ENCODE measurements around the gene C16orf96.

Gene C16orf96

DNA sequence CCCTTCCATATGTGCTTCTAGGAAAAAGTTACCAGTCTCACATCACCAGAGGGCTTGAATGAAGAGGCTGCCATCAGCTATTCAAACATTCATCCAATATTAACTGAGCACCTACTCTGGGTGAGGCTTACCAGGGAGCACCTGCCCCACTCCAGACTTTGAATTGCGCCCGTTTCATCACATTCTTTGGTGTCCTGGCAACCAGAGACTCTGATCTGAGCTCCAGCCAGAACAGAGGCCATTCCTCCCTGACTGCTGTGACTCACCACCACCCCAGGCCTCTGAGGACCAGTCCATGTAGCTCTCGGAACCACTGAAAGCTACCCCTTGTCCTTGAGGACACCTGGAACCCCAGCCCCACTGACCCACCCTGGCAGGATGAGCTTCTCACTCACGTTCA, at the start of gene C16orf96:
TSS of gene C16orf96 (plus strand) at position 229 of the 400 bp plus-strand sequence. CDS start at position 379, 150 bp downstream.
- no peak for DNase-seq (ENCODE audit: low read depth)

DNA sequence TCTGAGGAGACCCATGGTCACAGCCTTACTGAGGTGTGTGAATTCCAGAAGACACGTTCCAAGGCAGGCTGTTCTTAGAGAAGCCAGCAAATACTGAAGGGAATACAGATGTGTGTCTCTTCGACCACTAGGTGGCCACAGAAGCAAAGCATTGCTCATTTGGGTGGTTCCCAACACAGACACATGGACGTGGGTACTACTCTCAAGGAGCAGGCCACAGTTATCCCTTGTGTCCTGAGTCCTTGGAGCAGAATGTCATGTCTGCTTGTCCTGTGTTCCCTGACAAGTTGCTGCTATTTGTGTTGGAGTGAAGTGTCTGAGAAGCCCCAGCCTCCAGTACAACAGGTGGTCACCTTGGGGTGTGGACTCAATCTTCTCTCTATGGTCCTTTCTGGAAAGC, 49.7 kb upstream of the C16orf96 start:
- peak; percentile 76 for DNase-seq (ENCODE audit: low read depth)

DNA sequence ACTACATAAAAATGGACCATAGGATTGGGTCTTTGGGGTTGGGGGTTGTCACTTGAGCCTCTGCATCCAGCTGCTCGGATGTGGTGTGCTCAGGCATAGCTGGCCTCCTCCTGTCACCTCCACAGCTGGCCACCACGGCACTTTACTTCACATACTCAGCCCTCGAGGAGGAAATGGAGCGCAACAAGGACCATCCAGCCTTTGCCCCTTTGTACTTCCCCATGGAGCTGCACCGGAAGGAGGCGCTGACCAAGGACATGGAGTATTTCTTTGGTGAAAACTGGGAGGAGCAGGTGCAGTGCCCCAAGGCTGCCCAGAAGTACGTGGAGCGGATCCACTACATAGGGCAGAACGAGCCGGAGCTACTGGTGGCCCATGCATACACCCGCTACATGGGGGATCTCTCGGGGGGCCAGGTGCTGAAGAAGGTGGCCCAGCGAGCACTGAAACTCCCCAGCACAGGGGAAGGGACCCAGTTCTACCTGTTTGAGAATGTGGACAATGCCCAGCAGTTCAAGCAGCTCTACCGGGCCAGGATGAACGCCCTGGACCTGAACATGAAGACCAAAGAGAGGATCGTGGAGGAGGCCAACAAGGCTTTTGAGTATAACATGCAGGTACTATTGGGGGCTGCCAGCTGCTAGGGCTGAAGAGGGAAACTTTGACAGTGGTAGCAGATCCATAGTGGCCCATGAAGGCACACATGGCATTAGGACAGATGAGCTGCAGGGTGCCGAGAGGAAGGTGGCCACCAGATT, 48.4 kb upstream of the C16orf96 start:
- no peak for DNase-seq (ENCODE audit: low read depth)

DNA sequence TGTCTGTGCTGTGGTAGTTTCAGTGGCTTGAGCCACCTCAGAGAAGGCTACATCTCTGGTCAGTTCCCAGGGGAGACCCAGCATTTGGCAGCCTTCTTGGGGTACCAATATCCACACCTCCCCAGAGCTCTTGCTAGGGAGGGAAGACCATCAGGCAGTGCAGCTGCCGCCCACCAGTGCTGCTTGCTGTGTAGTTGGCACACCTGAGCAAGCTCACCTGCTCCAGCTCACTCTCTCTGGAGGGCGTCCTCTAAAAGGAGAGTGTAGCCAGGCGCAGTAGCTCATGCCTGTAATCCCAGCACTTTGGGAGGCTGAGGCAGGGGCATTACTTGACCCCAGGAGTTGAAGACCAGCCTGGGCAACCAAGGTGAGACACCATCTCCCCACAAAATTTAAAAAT, 47.3 kb upstream of the C16orf96 start:
- DNase-seq (ENCODE audit: low read depth), result no peak

DNA sequence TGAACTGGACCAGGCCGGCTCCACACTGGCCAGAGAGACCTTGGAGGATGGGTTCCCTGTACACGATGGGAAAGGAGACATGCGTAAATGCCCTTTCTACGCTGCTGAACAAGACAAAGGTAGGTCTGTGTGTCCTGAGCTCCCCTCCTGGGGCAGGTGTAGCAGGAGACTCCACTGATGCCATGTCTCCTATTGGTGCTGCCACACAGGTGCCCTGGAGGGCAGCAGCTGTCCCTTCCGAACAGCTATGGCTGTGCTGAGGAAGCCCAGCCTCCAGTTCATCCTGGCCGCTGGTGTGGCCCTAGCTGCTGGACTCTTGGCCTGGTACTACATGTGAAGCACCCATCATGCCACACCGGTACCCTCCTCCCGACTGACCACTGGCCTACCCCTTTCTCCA, 46.7 kb upstream of the C16orf96 start:
- DNase-seq (ENCODE audit: low read depth), result no peak

DNA sequence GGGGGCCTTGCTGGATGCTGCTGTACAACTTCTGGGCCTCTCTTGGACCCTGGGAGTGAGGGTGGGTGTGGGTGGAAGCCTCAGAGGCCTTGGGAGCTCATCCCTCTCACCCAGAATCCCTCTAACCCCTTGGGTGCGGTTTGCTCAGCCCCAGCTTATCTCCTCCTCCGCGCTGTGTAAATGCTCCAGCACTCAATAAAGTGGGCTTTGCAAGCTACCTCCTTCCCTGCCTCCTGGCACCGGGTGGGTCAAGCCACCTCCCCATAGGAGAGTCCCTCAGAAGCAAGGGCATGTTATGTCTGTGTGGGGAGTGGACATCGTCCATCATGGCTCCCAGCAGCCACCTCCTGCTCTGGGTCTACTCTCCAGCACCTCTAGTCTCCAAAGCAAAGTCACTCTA, 46.0 kb upstream of the C16orf96 start:
- DNase-seq (ENCODE audit: low read depth), result no peak

DNA sequence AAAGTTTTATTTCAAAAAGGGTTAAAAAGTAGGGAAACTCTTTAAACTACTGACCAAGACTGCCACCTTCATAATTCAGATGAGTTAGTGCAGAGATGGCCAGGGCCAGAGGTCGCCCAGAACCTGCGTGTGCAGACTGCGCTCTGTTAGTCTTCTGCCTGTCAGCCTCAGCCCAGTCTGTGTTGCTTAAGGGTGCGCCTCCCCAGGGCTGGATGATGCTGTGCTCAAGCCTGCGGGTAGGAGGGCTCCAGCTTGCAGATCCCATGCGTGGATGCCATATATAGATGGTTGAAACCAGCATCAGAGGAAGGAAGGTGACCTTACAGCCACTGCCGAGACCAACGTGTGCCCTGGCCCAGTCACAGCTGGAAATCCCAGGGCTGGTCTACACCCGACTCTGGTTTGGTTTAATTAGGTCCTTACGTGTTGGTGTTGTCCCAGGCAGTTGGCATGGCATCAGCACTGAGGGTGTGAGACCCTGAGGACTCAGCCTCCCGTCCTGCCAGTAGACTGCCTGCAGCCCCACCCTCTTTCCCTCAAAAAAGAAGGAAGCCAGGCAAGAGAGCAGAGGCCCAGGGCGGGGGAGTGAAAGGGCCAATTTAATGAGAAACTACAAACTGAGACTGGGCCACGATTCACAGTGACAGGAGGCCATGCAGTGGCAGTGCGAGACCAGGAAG, 45.3 kb upstream of the C16orf96 start:
- no peak for DNase-seq (ENCODE audit: low read depth)

DNA sequence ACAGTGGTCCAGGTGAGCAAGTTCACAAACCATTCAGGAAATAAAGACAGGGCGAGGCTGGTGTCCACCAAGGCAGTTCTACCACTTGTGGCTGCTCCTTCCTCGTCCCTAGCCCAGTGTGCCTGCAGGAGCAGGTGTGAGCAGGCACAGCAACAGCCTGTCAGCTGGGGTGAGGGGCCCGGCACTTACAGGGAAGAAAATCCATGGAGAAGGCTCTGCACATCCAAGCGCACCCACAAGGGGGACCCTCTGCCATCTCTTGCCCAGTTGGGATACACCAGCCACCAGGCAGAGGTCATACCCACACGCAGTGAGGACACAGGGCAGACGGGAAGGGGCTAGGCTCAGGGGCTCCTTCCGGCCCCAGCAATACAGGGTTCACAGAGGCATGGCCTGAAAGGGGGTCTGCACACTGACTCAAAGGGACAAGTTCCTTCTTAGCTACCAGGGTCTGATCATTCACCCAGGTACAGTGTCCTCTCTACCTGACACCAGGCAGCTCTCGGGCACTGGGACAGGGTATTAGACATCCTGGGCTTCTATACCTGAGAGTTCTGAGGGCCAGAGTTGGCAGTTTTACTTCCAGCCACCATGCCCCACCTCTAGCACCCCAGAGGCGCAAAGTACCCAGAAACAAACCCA, 44.6 kb upstream of the C16orf96 start:
- peak; percentile 56 for DNase-seq (ENCODE audit: low read depth)

DNA sequence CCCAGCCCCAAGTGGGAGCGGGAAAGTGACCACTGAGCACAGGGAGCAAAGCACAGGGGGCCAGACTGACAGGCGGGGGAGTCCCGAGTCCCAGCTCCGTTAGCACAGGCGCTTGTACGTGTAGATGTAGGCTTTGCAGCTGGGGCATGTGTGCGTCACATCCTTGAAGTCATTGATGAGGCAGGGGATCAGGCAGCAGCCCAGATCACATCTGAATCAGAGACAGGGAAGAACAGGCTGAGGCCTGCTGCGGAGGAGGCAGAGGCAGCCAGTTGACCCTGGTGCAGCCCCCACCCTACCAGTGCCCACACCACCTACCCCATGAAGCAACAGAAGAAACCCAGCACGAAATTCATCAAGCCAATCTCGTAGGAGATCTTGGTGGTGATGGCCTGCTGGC, 43.7 kb upstream of the C16orf96 start:
- no peak for DNase-seq (ENCODE audit: low read depth)

DNA sequence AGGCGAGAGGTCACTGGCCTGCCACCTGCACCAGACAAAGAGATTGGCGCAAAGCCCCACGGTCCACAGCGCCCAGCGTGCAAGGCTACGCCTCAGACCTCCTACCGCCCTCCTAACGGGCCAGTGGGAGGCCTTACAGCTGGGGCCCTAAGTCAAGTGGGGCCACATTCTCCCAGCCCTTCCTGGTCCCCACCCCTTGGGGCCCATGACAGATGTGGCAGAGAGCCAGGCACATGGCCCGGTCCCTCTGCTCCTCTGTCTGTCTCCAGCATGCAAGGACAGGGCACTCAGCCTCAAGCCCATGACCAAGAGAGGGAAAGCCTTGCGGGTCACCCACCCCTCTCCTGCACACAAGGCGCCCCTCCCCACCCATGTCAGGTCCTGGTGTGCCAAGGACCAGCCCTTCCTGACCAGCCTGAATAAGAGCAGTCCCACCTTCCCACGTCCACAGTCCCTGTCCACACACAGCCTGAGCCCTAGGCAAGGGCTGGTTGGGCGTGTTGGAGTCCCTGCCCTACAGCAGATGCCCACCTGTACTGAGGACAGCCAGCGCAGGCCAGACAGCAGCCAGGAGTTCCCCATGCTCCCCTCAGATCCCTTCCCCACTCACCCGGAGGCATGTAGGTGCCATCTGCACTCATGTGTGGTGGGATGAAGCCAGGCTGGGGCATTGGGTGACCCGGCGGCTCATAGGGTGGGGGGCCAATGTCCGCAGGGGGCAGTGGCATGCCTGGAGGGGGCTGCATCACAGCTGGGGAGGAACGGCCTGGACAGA, 42.9 kb upstream of the C16orf96 start:
- no peak for DNase-seq (ENCODE audit: low read depth)

DNA sequence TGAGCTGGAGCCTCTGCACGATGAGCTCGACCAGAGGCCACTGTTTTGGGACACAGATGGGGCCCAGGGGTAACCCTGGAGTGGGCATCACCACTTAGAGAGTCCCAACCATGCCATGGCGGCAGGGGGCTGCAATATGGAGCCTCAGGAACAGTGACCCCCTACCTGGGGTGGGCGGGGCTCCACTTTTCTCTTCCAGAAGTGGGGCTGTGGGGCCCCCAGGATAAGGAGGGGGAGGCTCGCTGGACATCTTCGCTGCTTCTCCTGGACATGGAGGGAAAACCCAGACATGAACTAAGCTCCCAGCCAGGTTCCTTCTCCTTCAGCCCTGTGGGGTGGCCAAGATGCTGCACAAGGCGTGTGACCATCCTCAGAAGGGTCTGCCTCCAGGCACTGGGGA, 42.3 kb upstream of the C16orf96 start:
- no peak for DNase-seq (ENCODE audit: low read depth)

DNA sequence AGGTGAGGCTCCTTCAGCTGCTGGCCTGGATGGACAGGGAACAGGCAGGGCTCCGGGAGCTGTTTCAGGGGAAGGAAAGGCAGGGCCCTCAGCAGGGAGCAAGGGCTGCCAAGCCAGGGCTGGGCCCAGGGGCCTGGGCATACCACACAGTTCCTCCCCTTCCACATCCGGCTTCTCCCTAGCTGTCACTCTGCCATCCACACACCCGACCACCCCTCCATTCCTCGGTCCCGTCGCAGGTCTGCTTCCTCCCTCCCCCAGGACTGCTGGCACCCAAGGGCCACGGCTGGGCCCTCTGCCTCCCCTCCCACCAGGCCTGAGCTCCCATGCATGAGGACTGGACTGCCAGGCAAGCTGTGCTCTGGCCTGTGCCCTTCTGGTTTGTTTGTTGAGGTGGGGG, 41.5 kb upstream of the C16orf96 start:
- DNase-seq (ENCODE audit: low read depth), result no peak

DNA sequence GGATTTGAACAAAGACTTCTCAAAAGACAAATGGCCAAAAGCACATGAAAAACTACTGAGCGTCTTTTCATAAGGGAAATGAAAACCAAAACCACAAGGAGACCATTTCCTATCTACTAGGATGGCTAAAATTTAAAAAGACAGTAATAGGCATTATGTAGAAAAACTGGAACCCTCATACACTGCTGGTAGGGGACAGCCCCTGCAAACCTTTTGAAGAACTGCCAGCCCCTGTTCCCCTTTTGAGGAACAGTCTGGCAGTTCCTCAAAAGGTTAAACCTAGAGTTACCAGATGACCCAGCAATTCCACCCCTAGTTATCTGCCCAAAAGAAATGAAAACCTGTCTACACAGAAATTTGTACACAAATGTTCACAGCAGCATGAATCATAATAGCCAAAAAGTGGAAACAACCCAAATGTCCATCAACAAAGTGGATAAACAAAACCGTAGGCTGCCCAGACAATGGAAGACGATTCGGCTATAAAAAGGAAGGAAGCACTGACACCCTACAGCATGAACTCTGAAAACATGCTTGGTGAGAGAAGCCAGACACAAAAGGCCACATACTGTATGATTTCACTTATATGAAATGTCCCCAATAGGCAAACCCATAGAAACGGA, 40.4 kb upstream of the C16orf96 start:
- no peak for DNase-seq (ENCODE audit: low read depth)

DNA sequence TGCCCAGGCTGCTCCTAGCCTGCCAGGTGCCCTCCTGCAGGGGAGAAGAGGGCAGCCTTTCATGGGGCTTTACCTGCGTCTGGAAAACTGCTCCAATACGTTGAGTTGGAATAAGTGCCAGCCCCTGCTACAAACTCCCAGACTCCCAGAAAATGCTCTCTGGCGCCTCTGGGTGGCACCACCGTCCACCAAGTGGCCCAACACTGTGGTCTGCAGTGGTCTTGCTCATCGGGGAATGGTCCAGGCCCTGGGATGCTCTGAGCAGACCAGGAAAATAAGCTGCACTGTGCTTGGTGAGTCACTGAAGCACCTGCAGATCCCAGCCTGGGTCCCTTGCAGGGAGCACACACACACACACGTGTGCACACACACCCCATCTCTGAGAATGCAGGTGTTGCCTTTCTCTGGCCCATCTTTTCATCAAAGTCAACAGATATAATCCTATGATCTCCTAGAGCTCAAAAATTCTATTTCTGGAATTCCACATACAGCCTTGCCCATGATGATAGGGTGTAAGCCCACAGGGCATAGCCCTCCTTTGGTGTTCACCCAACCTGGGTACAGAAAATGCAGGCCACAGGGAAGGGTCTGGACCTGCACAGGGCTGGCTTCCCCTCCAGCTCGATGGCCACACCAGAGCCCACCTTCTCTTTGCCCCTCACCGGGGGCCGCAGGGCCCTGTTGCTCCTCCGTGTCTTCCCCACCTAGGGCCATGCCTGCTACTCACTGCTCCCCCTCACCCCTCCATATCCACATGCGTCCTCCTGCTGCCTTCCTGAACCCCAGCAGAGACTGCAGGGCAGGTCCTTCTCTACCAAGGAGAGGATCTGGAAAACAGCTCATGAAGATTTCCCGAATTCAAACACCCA, 38.1 kb upstream of the C16orf96 start:
- DNase-seq (ENCODE audit: low read depth), result peak; percentile 51

DNA sequence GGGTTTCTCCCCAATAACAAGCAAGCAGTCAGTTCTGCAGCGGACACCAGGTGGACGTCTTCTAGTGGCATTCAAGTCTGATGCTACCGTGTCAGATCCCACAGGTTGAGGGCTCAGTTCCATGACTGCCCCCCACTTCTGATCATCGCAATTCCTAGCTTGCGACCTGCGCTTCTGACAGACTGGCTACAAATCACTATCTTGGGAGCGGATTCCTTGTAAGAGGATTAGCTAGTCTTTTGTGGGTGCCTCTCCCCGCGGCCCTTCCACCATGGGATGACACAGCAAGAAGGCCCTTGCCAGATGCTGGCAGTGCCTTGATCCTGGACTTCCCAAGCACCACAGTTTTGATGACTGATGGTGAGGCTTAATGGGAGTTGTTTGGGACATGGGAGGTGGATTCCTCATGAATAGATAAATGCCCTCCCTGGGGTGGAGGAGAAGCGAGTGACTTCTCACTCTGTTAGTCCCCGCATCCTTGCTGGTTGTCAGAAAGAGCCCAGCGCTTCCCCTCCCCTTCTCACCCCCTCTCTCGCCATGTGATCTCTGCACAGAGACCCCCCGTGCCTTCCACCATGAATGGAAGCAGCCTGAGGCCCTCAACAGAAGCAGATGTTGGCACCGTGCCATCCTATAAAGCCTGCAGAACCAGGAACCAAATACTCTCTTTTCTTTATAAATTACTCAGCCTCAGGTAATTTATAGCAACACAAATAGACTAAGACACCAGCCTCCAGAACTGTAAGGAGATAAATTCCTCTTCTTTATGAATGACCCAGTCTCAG, 36.7 kb upstream of the C16orf96 start:
- DNase-seq (ENCODE audit: low read depth), result no peak

DNA sequence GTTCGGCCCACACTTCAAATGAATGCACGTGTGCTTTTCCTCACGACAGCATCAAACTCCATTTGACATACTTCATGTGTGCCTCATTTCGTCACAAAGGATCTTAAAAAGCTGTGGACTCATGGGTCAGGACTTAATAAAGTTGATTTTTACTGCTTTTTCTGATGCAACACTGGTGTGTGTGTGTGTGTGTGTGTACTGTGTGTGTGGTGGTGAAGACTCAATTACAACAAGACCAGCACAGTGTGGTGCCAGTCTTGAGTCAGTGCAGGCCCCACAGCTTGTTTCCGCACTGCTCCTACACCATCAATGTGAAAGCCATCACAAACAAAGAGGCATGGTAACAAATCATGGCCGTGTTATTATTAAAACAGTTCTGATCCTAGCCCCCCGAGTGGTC, 35.2 kb upstream of the C16orf96 start:
- no peak for DNase-seq (ENCODE audit: low read depth)

DNA sequence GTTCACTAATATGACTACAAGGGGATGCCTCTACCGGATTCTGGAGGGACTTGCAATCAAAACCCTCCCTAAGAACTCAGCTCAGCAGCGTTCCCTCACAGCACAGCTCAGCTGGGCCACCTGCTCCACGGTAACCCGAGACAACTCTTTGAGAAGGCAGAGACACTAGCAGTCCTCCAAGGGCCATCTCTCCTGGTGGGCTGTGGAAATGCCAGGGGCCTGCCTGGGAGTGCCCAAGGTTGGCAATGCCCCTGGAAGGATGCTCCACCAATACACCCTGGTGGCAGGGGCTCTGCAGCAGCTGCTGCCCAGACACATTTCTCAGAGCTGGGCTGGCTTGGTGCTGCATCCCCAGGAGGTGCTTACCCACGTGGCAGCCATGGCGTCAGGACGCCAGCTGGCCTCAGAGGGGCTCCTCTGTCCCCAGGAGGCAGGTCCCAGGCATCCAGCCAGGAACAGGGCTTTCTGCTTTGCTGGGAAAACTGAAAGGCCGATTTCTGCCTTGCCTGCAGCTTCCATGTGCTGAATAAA, 34.0 kb upstream of the C16orf96 start:
- no peak for DNase-seq (ENCODE audit: low read depth)

DNA sequence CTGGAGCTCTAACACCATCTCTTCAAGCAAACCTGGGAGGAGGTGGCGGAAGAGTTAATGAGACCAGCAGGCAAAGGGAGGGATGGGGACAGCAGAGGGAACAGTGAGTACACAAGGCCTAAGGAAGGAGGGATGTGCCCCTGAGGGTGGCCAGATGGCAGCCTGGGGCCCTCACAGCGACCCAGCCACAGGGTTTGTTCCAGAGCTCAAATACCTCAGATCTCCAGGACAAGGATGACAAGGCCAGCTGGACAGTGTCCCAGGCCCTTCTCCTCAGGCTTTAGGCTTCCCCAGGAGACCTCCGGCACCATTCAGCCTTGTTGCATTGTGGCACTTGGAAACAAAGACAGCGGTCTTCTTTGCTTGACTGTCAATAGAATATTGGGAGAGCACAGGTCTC, 32.5 kb upstream of the C16orf96 start:
- DNase-seq (ENCODE audit: low read depth), result no peak

DNA sequence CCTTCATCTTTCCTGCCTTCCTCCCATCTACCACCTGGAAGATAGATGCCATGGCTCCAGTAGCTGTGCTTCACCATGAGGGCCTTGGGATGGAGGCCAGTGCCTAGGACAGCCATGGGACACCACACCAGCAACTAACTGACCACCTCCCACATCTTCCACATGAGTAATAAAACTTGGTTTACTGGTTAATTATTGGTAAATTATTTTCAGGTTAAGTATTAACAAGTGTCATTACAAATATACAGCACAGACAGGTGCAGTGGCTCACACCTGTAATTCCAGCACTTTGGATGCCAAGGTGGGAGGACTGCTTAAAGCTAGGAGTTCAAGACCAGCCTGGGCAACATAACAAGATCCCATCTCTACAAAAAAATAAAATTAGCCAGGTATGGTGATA, 31.6 kb upstream of the C16orf96 start:
- DNase-seq (ENCODE audit: low read depth), result no peak

DNA sequence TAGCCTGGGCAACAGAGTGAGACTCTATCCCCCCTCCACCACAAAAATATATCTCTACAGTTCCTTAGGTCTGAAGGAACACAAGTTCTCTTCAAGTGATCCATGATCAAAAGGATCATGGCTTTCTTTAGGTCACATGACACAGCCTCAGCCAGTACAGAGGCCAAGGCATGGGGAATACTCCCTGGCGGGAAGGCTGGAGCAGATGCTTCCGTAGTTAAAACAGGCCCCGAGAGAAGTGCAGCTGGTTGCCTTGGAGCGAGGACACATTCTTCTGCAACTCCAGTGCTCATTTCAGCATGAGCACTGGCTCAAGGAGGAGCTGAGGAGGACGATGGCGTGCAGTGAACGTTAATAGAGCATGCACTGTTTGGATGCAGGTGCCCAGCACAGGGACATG, 31.1 kb upstream of the C16orf96 start:
- no peak for DNase-seq (ENCODE audit: low read depth)

Measured in ELR (cell line).